HG02884 (cell line): ENCODE results near the gene GAS7.

Experiments used
- ATAC-seq: cut with Tn5 transposase; IDR thresholded peaks from one replicate; pipeline ENCODE4 v1.9.1; 2021; ENCODE audit warnings: mild to moderate bottlenecking, moderate library complexity; ENCODE audit not compliant: unreplicated experiment

GAS7 gene

DNA sequence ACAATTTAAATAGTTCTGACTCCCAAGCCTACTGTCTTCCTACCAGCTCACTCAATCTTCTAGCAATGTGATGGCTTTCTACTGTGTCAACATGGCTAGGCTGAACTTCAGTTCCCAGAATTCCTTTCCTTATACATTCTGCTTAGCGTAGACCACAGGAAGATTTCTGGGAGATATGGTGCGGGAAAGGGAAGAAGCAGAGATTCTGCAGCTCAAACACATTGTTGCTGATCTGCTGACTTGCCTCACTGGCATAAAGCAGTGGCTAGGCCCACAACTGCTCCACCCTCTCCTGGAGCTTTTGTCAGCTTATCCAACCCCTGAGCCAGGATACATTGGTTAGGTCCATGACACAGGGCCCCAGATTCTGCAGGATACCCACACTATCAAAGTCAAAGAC, 58.8 kb downstream of the GAS7 start:
- no peak for ATAC-seq

DNA sequence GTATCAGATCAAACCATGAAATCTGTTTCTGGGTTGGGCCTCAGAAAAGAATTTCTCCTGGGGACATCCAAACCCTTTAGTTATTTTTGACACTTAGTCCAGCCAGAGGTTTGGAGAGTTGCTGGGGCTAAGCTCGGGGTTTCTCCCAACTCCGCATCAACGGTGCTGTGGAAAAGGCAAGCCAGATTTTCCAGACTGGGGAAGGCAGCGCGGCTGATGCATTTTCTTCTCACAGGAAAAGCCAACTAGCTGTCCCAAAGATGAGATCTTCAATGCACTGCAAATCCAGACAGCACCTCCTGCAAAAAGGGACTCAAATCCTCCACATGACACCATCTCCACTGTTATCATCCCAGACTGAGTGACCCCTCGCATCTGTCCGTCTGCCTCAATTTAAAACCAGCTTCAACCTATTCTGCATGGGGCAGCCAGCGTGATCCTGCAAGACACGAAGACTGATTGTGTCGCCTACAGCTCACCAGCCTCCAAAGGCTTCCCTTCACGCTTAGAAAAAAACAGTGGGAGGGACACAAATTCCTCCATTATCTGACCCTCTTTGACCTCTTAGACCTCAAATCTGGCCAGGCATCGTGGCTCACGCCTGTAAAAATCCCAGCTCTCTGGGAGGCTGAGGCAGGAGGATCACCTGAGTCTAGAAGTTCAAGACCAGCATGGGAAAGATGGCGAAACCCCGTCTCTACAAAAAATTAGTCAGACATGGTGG, 62.0 kb downstream of the GAS7 start:
- no peak for ATAC-seq

DNA sequence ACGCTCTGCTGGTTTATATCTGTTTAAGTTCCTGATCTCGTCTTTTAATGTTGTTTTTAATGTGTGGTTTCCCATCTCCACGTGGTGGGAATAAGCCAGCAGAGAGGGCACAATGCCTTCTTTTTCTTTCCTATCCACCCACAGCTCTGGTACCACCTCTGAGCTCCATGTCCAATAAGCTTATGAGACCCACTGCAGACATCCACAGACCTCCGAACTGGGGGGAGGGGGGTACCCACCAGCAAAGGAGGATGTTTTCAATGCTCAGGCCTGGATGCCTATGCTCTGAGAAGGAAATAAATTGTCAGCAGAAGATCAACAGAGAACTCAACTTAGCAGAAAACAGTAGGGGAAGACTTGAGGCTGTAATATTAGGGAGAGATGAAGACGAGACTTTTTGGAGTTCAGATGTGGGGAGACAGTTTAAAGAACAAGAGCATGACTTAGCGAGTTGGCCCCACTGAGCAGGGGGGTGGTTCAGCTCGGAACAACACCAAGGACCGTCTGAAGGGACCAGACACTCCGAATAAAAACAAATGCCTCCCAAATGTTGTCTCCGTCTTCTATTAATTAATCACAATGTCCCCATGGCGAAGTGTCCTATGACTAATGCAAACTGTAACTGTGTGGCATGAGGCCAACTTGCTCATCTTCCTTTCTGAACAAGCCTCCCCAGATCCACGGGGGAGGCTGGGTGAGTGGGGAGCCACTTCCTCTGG, 62.7 kb downstream of the GAS7 start:
- ATAC-seq, result no peak

DNA sequence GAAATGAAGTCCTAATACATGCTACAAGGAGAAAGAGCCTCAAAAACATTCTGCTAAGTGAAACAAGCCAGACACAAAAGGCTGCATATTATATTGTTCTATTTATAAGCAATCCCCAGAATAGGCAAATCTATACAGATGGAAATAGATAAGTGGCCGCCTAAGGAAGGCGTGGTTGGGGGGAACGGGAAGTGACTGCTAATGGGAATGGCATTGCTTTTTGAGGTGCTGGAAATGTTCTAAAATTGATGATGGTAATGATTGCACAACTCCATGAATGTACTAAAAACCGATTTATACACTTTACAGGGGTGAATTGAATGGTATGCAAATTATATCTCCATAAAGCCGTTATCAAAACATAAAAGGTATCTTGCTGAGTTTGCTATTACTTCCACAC, 67.7 kb downstream of the GAS7 start:
- ATAC-seq, result no peak

DNA sequence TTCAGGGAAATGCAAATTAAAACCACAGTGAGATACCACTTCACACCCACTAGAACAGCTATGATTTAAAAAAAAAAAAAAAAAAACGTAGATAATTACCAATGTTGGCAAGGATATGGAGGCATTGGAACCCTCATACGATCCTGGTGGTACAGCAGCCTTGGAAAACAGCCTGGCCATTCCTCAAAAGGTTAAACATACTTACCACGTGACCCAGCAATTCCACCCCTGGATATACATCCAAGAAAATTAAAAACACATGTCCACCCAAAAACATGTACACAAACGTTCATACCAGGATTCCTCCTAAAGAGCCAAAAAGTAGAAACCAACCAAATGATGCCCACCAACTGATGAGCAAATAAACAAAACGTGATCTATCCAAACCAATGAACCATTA, 68.1 kb downstream of the GAS7 start:
- no peak for ATAC-seq

DNA sequence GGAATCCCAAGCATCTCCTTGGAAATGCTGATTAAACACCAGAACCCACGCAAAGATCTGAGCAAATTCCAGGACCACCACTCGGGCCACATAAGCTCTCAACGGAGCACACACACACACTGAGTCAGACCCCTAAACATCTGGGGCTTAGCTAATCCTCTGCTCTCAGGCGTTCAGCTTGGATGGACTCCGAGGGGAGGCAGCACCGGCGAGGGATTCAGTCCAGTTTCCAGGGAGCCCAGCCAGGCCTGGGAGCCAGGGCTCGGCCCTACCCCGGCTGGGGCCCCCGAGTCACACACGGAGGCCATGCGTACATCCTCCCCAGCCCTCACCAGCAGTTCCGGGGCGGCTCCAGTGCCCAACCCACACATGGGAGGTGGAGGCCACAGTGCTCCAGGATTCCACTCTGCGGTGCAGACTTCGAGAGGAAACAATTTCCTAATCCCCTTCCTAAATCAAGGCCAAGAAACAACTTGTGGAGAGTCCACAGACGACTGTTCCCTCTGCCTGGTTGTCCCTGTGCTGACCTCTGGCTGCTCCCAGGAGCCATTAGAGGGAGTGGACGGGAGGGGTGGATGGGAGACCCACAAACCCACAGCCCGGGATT, 70.5 kb downstream of the GAS7 start:
- ATAC-seq, result no peak

DNA sequence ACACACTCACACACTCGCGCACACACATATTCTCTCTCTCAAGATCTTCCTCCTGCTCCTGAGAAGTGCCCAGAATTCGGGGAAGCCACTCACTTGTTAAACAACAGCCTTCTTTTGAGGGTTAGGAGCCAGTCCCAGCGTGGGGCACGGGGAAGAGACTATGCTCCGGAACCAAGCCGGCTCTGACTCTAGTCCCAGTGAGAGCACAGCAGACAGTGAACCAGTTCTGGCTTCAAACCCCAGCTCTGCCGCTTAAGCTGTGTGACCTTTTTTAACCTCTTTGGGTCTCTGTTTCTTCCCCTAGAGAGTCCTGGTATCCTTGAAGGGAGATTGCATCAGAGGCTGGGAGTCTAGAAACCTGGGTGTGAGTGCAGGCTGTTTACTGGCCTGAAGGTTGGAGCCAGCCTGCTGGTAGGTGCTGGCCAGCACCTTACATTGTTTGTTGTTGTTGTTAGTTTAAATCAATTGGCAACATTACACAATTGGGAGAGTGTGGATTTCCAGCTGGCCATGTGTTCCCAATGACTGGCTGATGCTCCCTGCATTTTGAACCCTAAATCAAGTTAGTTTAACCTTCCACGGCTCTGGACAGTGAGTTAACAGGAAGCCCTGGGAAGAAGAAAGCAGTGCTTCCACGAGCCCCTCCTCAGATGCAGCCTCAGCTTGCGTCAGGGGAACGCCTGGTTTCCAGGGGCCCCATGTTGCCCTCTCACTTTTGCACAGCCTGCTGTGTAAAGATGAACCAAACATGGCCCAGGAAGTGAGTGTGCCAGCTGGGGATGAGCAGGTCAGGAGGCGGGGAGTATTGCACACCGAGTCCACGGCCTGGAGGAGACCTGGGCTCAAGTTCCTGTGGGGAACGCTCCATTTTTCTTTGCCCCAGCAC, 71.5 kb downstream of the GAS7 start:
- ATAC-seq, result no peak

DNA sequence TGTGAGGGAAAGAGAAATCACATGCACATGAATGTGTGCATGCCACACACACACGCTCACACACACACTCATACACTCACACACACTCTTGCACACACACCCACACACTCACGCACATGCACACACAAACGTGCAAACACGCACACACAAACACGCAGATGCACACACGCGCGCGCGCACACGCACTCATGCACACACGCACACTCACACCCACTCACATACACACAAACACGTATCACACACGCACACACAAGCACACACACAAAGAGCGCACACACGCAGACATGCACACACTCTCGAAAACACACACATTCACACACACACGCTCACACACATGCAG, 72.2 kb downstream of the GAS7 start:
- ATAC-seq, result no peak

DNA sequence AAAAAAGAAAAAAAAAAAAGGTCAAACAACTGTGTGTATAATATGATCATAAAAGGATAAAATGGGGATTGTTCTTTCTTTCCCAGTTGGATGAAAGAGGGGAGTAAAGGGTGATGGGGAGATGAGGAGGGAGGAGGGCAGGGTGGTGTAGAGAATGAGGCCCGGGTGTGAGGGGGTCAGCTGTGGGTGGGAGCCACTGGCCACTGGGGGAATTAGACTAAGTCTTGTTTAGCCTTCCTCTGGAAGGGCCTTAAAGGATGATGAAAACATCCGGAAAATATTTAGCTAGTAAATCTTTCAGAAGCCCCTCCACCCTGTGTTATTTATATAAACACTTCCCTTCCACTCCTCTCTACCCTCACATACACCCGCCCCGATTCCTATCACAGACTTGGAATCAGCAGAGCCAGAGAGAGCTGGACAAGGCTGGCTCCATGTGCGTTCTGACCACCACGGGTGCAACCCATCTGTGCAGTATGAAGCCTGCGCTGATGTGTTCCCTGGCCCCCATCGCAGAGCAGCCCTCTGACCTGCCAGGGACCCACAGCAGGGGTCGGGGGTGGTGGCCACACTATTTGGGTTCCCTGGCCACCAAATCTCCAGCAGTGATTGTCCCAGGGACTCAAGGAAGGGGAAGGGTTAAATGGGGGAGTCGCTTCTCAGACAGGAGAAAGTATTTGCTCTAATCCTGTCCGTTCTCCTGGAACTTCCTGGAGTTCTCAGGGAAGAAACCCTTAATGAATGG, 72.7 kb downstream of the GAS7 start:
- ATAC-seq, result no peak

DNA sequence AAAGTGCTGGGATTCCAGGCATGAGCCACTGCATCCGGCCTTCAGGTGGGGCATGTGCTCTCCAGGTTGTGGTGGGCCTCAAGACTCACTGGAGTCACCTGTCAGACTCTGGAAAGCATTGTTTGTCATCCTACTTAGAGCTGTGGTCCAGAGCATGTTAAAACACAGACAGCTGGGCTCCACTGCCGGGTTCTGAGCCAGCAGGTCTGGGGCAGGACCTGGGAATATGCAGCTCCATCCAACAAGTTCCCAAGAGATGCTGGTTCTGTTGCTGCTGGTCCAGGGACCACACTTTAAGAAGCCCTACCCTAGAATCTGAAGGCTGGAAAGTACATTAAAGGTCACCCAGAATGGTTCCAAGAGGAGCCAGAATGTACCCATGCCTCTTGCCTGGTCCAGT, 75.3 kb downstream of the GAS7 start:
- ATAC-seq, result no peak

DNA sequence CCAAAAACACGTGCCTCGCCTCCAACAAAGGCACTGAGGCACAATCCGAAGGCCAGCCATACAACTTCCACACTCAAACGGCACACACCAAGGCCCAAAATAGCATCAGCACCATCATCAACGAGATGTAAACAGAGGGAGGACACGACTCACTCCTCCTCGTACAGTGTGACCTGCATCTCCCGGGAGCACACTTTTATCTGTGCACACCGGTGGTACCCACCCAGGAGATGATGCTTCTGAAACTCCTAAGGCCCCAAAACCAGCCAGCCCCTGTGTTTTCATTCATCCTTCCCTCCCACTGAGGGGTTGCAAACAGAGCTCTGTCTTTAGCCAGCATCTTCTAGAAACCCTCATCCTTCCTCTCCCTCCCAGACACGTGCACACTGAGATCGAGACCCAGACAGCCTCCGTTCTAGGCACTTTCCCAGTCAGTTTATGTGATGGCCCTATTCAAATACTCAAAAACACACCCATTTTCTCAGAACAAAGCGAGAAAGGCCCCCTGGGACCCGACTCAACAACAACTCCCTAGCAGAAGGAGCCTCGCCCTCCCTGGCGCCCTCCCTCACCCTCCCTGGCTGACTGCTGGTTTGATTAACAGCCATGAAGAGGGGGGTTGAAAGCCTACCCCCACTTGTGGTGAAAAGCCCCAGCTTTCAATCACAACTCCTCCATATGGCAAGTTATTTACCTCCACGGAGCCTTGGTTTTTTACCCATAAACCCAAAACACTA, 76.3 kb downstream of the GAS7 start:
- ATAC-seq, result no peak

DNA sequence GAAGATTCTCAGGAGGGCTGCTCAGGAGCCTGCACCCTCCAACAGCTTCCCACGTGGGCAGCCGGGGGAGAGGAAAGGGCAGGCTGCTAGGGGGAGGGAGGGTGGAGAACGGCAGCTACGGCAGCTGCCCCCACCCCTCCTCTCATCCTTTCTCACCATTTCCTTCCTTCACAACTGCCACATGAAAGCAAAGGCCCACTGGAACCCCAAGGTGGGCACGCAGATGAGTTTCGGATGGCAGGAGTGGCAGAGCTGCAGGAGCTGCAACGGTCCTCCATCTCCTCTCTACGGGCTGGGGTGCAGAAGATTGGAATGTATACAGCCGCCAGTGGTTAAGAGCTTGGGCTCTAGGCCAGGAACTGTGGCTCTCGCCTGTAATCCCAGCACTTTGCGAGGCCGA, 77.7 kb downstream of the GAS7 start:
- ATAC-seq, result no peak

DNA sequence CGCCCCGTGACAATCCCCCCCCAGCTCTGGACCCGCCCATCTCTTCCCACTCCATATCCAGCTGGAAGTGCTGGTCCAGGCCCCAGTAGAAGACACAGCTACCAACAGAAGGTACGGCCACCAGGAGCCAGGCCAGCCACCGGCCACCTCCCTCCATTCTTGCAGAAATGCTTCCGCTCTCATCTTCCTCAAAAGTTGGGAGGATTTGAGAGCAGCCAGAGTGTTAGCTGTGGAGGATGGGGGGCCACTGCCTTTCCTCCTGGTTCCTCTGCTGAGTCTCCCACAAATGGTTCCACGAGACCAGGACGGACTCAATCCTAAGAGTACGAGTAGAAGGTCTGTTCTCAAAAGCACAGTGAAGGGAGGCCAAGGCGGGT, 78.3 kb downstream of the GAS7 start:
- no peak for ATAC-seq

DNA sequence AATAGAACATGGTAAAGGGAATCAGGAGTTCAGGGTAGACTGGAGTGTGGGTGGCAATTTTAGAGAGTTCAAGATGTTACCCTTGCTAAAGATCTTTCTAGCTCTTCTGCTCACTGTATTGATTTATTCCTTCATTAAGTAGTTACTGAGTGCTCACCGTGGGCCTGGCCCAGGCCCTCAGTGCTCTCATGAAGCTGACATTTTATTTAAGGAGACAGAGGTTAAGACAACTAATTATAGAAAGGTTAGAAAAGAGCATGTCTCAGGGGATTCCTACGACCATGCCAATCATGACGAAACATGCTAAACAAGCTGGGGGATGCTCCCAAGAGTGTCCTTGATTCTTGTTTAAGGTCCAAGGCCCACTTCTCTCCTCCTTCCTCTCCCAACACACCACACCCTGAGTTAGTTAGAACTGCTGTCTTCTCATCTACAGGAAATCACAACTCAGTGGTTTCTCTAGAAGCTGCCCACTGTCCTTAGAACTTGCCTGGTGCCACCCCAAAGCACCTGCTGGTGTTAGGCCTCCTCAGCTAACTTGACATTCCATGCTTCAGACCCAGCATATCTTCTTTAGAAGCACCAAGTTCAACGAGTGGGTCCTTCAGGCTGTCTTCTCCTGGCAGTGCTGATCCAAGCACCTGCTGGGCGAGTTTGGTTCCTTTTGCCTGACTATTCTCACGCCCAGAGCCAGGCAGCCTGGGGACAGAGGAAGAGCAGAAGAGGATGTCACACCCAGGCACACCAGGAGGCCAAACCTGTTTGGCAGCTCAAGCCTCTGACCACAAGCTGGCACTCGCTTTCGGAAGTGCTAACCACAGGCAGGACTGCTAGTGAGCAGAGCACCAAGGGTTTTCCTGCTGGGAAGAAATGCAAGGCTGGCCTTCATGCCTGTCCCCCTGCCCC, 79.0 kb downstream of the GAS7 start:
- ATAC-seq, result no peak

DNA sequence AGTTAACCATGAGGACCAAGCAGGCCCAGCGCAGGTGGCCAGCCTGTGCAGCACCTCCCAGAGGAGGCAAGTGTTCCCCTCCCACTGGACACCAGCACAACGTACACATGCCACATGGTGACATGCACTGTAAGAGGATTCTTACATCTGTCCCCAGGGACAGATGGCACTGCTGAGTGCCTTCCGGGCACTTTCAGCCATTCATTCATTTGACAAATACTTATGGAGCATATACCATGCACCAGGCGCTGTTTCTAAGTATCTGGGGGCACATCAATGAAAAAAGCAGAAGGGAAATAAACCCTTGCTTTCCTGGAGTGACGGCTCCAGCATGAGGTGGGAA, 79.6 kb downstream of the GAS7 start:
- ATAC-seq, result no peak

DNA sequence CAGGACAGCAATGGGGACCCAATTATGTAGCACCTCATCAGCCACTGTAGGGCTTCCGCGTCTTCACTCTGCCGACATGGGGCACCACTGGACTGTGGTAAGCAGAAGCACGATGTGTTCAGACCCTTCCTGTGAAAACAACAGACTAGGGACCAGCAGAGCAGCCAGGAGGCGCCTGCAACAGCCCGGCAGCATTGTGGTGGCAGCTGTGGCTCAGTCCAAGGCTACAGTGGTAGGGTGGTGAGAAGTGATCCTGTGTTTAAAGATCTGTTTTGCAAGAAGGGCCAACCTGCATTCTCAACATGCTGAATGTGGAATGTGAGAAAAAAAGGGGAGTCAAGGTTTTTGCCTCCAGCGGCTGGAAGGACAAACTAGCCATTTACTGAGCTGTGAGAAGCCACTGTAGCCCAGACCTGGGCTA, 80.8 kb downstream of the GAS7 start:
- ATAC-seq, result no peak

DNA sequence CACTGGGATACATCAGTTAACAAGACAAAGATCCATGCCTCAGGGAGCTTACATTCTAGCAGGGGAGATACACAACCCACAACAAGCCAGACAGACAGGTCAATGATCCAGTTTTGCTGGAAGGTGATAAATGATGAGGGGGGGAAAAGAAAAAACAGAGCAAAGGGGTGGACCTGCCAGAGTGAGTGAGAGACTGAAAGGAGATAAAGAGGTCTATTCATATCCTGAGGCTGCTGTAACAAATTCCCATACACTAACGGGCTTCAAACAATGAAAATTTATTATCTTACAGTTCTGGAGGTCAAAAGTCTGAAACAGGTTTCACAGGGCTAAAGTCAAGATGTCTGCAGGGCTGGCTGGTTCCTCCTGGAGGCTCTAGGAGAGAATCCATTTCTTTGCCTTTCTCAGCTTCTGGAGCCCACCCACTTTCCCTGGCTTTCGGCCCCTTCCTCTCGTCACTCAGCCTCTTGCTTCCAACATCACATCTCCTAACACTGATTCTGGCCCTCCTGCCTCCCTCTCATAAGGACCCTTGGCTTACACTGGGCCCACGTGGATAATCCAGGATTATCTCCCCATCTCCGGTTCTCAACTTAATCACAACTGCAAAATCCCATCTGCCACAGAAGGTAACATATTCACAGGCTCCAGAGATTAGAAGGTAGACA, 81.5 kb downstream of the GAS7 start:
- no peak for ATAC-seq

DNA sequence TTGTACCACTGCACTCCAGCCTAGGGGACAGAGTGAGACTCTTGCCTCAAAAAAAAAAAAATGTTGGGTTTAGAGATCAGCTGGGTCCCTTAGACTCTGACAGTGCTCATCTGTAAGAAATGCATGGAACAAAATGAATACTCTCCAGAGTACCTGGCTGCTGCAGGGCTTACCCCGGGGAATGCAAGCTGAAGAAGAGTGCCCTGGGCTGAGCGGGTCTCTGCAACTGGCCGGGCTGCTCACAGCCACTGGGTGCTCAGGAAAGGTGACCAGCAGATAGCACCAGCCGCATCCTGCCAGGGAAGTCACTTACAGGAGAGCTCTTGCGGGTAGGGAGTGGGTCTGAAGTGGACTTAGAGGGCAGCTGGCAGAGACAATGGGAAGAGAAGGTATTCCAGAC, 82.1 kb downstream of the GAS7 start:
- ATAC-seq, result no peak

DNA sequence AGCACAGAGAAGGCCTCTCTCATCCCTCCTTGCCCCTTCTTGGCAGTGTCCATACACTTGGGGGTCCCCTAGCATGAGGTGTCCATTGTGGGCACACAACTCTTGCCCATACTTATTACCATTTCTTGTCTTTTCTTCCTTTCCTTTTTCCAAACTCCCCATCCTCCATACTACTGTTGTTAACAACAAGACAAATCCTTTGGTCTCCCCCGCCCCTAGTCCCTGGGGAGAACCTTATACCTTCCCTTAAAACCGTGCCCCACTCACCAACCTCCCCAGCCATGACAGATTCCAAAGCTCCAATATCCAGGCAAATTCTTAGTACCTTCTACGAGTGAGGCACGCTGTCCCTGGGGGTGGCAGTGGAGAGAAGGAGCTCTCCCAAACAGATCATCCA, 82.9 kb downstream of the GAS7 start:
- ATAC-seq, result no peak
